SK-N-SH treated with all-trans-retinoic acid at 6 μM for 48 hours (cell line): ENCODE data around the gene EBF3.

ENCODE experiments used
- ATAC-seq: fragments of 200-7000 bp; cut with Tn5 transposase; 3 replicates; pipeline ENCODE4 v1.9.1; 2020; ENCODE audit warnings: mild to moderate bottlenecking, moderate library complexity
- ARNTL ChIP-seq: fragments of 450-650 bp; formaldehyde crosslinking; IDR thresholded peaks from 2 replicates; pipeline ENCODE4 v1.5.0; 2020; ENCODE audit warnings: low read depth, mild to moderate bottlenecking, moderate library complexity, borderline replicate concordance
- BACH2 ChIP-seq: fragments of 250-450 bp; sonication (Bioruptor Pico); IDR thresholded peaks from 2 replicates; pipeline ENCODE4 v1.9.0; 2021; ENCODE audit warnings: mild to moderate bottlenecking, borderline replicate concordance
- CREB5 ChIP-seq: fragments of 250-450 bp; sonication (Bioruptor Pico); IDR thresholded peaks from 2 replicates; pipeline ENCODE4 v1.5.1; 2020; ENCODE audit warnings: low read depth, mild to moderate bottlenecking, moderate library complexity
- CSDC2 ChIP-seq: fragments of 250-450 bp; sonication (Bioruptor Pico); IDR thresholded peaks from 2 replicates; pipeline ENCODE4 v1.5.0; 2020; ENCODE audit warnings: mild to moderate bottlenecking, moderate library complexity
- CSRNP3 ChIP-seq: fragments of 250-450 bp; sonication (Bioruptor Pico); IDR thresholded peaks from 2 replicates; pipeline ENCODE4 v1.5.1; 2021; ENCODE audit warnings: mild to moderate bottlenecking, moderate library complexity
- ESRRG ChIP-seq: fragments of 250-450 bp; sonication (Bioruptor Pico); IDR thresholded peaks from 2 replicates; pipeline ENCODE4 v1.6.1; 2021; ENCODE audit warnings: mild to moderate bottlenecking
- GLIS3 ChIP-seq: fragments of 250-450 bp; sonication (Bioruptor Pico); IDR thresholded peaks from 2 replicates; pipeline ENCODE4 v1.5.0; 2020; ENCODE audit warnings: mild to moderate bottlenecking, moderate library complexity
- ISL1 ChIP-seq: fragments of 250-450 bp; sonication (Bioruptor Pico); IDR thresholded peaks from 2 replicates; pipeline ENCODE4 v2.1.2; 2022; ENCODE audit warnings: mild to moderate bottlenecking, moderate library complexity
- OSR1 ChIP-seq: fragments of 250-450 bp; sonication (Bioruptor Pico); IDR thresholded peaks from 2 replicates; pipeline ENCODE4 v1.8.0; 2022; ENCODE audit warnings: moderate library complexity, mild to moderate bottlenecking, inconsistent platforms
- POU6F1 ChIP-seq: fragments of 250-450 bp; sonication (Bioruptor Pico); IDR thresholded peaks from 2 replicates; pipeline ENCODE4 v1.8.0; 2021; ENCODE audit warnings: low read depth, mild to moderate bottlenecking, moderate library complexity, borderline replicate concordance
- PPARA ChIP-seq: fragments of 250-450 bp; sonication (Bioruptor Pico); IDR thresholded peaks from 2 replicates; pipeline ENCODE4 v1.5.0; 2020; ENCODE audit warnings: mild to moderate bottlenecking, borderline replicate concordance
- RARB ChIP-seq: fragments of 250-450 bp; sonication (Bioruptor Pico); IDR thresholded peaks from 2 replicates; pipeline ENCODE4 v1.8.0; 2021; ENCODE audit warnings: mild to moderate bottlenecking, moderate library complexity
- SNAI2 ChIP-seq: fragments of 250-450 bp; sonication (Bioruptor Pico); IDR thresholded peaks from 2 replicates; pipeline ENCODE4 v1.5.0; 2020; ENCODE audit warnings: mild to moderate bottlenecking, moderate library complexity
- TCF4 ChIP-seq: fragments of 250-450 bp; sonication (Bioruptor Pico); IDR thresholded peaks from 2 replicates; pipeline ENCODE4 v1.8.0; 2021; ENCODE audit warnings: mild to moderate bottlenecking, moderate library complexity, borderline replicate concordance
- TOX ChIP-seq: fragments of 250-450 bp; sonication (Bioruptor Pico); IDR thresholded peaks from 2 replicates; pipeline ENCODE4 v1.8.0; 2021; ENCODE audit warnings: mild to moderate bottlenecking, moderate library complexity, borderline replicate concordance
- ZC3H10 ChIP-seq: fragments of 250-450 bp; sonication (Bioruptor Pico); IDR thresholded peaks from 2 replicates; pipeline ENCODE4 v1.5.1; 2021; ENCODE audit warnings: mild to moderate bottlenecking, moderate library complexity
- ZFP30 ChIP-seq: fragments of 450-650 bp; formaldehyde crosslinking; IDR thresholded peaks from 2 replicates; pipeline ENCODE4 v1.5.0; 2022; ENCODE audit warnings: mild to moderate bottlenecking, moderate library complexity
- ZNF565 ChIP-seq: fragments of 450-650 bp; formaldehyde crosslinking; conservative IDR thresholded peaks from 2 replicates; pipeline ENCODE4 v1.5.0; 2020; ENCODE audit warnings: low read depth, mild to moderate bottlenecking, moderate library complexity
- TF ChIP-seq, protein P1 (sequence below): fragments of 250-450 bp; sonication (Bioruptor Pico); IDR thresholded peaks from 2 replicates; pipeline ENCODE4 v1.8.0; 2020; ENCODE audit warnings: mild to moderate bottlenecking, moderate library complexity, borderline replicate concordance

Gene EBF3

DNA sequence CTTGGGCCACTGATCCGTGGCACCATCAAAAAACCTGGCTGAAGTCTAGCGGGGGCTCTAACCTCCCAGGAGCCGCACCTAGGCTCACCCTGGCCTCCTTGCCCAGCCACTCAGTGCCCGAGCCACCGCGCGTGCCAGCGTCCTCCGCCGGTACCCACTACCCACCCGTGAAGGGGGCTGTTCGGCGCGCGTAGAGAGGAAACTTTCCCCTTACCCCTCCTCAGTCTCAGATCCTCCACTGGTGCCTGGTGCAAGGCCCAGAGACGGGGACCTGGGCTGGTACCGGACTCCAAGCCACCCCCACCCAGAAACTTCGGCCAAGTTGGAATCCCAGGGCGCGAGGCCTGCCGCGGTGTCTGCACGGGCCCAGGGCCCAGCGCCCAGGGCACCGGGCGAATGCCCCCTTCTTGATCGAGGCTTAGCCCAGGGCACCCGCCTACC, 3.5 kb upstream of the EBF3 start:
- ATAC-seq: no peak
- TF ChIP-seq TOX (CRISPR knock-in tag) (no peak), ARNTL (CRISPR knock-in tag) (no peak), RARB (no peak), POU6F1 (CRISPR knock-in tag) (no peak)

- TF ChIP-seq CSRNP3 (no peak), ESRRG (no peak), CREB5 (no peak), ARNTL (CRISPR knock-in tag) (no peak), TOX (CRISPR knock-in tag) (no peak)
- TF ChIP-seq, protein P1, sequence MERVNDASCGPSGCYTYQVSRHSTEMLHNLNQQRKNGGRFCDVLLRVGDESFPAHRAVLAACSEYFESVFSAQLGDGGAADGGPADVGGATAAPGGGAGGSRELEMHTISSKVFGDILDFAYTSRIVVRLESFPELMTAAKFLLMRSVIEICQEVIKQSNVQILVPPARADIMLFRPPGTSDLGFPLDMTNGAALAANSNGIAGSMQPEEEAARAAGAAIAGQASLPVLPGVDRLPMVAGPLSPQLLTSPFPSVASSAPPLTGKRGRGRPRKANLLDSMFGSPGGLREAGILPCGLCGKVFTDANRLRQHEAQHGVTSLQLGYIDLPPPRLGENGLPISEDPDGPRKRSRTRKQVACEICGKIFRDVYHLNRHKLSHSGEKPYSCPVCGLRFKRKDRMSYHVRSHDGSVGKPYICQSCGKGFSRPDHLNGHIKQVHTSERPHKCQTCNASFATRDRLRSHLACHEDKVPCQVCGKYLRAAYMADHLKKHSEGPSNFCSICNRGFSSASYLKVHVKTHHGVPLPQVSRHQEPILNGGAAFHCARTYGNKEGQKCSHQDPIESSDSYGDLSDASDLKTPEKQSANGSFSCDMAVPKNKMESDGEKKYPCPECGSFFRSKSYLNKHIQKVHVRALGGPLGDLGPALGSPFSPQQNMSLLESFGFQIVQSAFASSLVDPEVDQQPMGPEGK (CRISPR knock-in tag): no peak
- no peak for ATAC-seq
Observed at GRCh38 chr10:129966889-129967578, 3.0 kb upstream of the EBF3 start.

- TF ChIP-seq ISL1 (CRISPR knock-in tag) (no peak), OSR1 (no peak), ESRRG (no peak), CSDC2 (no peak), ARNTL (CRISPR knock-in tag) (no peak), ZC3H10 (no peak), GLIS3 (CRISPR knock-in tag) (no peak), ZNF565 (CRISPR knock-in tag) (no peak), TCF4 (CRISPR knock-in tag) (no peak), SNAI2 (CRISPR knock-in tag) (no peak)
- no peak for ATAC-seq
Observed at GRCh38 chr10:129966370-129966888, 2.4 kb upstream of the EBF3 start.

- TF ChIP-seq ZC3H10: no peak
- TF ChIP-seq CSDC2: no peak
- no peak for TF ChIP-seq PPARA (CRISPR knock-in tag)
- no peak for TF ChIP-seq ESRRG
- no peak for TF ChIP-seq TCF4 (CRISPR knock-in tag)
- no peak for TF ChIP-seq CSRNP3
- no peak for TF ChIP-seq GLIS3 (CRISPR knock-in tag)
- TF ChIP-seq TOX (CRISPR knock-in tag): no peak
- ATAC-seq: no peak
Observed at GRCh38 chr10:129965959-129966358, 1.9 kb upstream of the EBF3 start.

DNA sequence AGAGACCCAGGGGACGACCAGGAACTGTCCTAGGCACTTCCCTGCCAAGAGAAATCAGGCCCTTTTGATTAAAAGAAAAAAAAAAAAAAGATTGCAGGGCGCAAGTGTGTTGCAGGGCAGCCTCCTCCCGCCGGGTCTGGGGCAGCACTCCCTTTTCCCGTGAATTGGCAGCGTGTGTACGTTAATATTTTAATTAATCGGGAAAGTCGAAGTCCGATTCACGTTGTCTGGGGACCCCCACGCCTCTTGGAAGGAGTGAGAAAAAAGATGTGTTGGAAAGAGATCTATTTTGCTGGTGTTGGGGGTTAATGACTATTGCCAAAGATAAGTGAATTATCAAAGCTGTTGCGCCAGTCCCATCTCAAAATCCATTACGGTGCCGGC, 1.3 kb upstream of the EBF3 start:
- ATAC-seq: no peak
- TF ChIP-seq CREB5: no peak
- no peak for TF ChIP-seq RARB
- no peak for TF ChIP-seq TCF4 (CRISPR knock-in tag)
- TF ChIP-seq OSR1: no peak
- TF ChIP-seq ESRRG: no peak
- no peak for TF ChIP-seq BACH2 (CRISPR knock-in tag)
- TF ChIP-seq ARNTL (CRISPR knock-in tag): no peak
- TF ChIP-seq SNAI2 (CRISPR knock-in tag): no peak
- no peak for TF ChIP-seq ZFP30 (CRISPR knock-in tag)
